IPS-11a (cell line): ENCODE measurements around the gene CRAMP1.

Experiments used
- H3K4me3 ChIP-seq: one replicate; pipeline ENCODE4 v1.5.1; 2013; ENCODE audit warnings: low read depth, low read length, control low read depth

Gene CRAMP1

GRCh38 chr16:1676661-1677060 lies 64.5 kb downstream of the CRAMP1 start:
- H3K4me3 ChIP-seq = no peak overlapping the region

GRCh38 chr16:1677339-1677738 lies 65.2 kb downstream of the CRAMP1 start:
- no peak overlapping the region for H3K4me3 ChIP-seq

GRCh38 chr16:1677942-1678499 lies 65.9 kb downstream of the CRAMP1 start, which contains the start of gene JPT2:
Gene JPT2, plus strand, starts transcription at chr16:1678279. Its CDS starts 34 bp downstream, at chr16:1678313.
- H3K4me3 ChIP-seq = peak within 1 kb of the TSS; percentile 89

- peak overlapping the region; percentile 89 for H3K4me3 ChIP-seq
These were observed 66.4 kb downstream of the CRAMP1 start for GRCh38 chr16:1678500-1679098.

DNA sequence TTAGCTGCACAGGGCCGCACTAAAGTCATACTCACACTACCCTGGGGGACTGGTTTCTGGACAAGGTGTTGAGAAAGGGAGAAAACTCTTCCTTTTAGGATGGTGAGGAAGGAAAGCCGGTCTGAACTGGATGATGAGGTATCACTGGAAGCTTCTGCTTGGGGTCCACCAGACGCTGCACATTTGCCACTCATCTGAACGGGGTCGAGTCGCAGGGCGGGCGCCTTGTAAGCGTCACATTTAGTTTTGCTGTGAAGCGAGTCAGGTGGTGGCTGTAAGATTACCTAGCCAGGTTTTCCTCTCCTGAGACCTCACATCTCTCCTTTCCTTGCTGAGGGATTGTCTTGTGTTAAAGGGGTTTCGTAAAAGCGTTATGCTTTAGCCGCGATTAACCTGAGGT lies 68.2 kb downstream of the CRAMP1 start:
- H3K4me3 ChIP-seq = no peak overlapping the region

DNA sequence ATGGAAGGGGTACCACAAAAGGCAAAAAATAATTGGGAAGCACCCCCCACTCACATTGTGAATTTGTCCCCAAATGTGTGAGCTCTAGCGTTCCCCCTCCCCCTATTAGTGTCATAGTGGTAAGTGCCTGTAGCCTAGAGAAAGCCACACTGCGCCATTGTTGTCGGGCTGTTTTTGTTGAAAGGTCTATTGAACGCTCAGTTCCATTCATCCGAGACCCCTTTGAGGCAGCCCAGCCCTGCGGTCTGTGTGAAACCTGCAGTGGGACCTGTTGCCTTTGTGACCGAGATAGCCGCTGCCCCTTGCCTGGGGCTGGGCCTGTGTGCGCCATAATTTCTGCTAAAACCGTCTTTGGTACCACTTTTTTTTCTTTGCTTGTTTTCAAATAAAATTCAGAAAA lies 68.9 kb downstream of the CRAMP1 start:
- H3K4me3 ChIP-seq = no peak overlapping the region

DNA sequence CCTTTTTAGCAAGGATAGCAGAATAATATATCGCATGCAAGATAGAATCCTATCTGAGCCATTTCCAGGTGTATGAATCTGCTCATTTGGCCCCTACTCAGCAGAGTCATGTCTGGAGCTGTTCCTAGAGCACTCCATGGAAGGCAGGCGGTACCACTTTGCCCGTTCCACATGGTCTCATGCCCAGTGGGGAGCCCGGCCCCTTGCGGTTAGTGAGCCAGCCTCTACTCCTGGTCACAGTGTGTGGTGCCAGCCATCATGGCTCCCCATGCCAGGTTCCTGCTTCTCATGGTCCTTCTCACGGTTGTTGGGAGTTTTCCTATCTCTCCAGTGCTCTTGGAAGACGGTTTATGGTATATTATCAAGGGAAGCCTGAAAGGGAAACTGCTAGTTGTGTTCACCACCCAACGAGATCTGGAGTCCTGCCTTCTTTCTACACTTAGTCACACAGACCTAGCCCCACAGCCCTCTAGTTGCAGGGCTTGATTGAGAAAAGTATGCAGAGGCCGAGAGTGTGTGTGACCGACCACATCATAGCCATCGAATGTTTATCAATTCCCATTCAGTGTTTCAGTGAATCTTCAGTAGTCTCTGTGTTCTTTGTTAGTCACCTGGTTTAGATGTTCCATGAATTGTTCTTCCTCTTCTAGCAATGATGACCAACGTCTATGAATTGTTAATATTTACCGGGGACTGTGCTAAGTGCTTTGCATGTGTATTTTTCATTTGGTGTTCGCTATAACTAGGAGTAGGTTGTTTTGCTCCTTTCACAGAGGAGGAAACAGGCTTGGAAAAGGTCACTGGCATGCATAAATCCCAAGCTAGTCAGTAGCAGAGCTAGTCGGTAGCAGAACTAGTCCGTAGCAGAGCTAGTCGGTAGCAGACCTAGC lies 75.5 kb downstream of the CRAMP1 start:
- no peak overlapping the region for H3K4me3 ChIP-seq

- no peak overlapping the region for H3K4me3 ChIP-seq
These were observed 76.8 kb downstream of the CRAMP1 start for GRCh38 chr16:1688807-1689560.

GRCh38 chr16:1689853-1690252 lies 77.7 kb downstream of the CRAMP1 start:
- no peak overlapping the region for H3K4me3 ChIP-seq

DNA sequence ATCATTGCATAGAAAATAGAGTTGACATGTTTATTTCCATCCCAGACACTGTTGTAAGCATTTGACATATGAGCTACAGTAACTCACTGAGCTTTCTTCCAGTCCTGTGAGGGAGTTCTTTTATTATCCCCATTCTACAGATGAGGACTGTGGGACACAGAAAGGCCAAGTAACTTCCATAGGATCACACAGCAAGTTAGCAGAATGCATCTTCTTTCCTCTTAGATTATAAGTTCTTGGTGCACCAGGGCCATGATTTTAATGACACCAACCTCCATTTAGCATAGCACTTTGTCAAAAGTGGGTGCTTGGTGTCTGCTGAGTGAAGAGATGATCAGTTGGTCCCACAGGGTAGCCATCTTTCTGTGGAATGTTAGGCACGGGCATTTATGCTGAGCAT lies 78.7 kb downstream of the CRAMP1 start:
- no peak overlapping the region for H3K4me3 ChIP-seq

GRCh38 chr16:1691276-1691675 lies 79.1 kb downstream of the CRAMP1 start:
- H3K4me3 ChIP-seq = no peak overlapping the region

- no peak overlapping the region for H3K4me3 ChIP-seq
These were observed 79.8 kb downstream of the CRAMP1 start for GRCh38 chr16:1691956-1692355.

GRCh38 chr16:1696863-1697262 lies 84.7 kb downstream of the CRAMP1 start:
- H3K4me3 ChIP-seq = no peak overlapping the region

DNA sequence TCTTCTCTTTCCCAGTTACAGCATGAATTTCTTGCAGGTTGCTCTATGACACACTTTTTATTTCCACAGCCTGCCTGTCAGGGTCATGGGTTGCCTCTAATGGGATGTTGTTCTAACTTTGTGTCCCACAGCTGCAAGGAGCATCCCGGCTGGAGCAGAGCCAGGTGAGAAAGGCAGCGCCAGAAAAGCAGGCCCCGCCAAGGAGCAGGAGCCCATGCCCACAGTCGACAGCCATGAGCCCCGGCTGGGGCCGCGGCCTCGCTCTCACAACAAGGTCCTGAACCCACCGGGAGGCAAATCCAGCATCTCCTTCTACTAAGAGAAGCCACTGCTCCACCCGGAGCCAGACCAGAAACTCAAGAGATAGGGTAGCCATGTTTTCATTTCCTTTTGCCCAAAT lies 86.5 kb downstream of the CRAMP1 start:
- H3K4me3 ChIP-seq = no peak overlapping the region

- H3K4me3 ChIP-seq = no peak overlapping the region
These were observed 88.1 kb downstream of the CRAMP1 start for GRCh38 chr16:1700246-1700645.

DNA sequence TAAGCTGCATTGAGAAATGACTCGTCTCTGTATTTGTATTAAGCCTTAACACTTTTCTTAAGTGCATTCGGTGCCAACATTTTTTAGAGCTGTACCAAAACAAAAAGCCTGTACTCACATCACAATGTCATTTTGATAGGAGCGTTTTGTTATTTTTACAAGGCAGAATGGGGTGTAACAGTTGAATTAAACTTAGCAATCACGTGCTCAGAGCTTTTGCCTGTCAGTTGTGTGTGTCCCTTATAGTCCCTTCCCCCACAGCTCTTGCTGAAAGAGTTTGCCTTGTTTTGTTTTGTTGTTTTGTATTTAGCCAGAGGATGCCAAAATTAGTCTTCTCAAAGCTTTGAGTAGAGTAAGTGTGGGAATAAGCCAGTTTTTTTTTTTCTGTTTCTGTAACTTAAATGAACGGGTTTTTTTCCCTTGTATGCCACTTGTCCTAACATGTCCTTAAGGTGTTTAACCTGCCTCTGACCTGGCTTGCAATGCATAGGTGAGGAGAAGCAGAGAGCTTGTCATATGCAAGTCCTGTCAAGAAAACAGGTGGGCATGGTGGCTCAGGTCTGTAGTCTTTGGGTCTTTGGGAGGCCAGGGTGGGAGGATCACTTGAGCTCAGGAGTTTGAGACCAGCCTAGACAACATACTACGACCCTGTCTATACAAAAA lies 89.2 kb downstream of the CRAMP1 start:
- H3K4me3 ChIP-seq = no peak overlapping the region

- H3K4me3 ChIP-seq = peak overlapping the region; percentile 98
These were observed 93.1 kb downstream of the CRAMP1 start for GRCh38 chr16:1705324-1705687.

DNA sequence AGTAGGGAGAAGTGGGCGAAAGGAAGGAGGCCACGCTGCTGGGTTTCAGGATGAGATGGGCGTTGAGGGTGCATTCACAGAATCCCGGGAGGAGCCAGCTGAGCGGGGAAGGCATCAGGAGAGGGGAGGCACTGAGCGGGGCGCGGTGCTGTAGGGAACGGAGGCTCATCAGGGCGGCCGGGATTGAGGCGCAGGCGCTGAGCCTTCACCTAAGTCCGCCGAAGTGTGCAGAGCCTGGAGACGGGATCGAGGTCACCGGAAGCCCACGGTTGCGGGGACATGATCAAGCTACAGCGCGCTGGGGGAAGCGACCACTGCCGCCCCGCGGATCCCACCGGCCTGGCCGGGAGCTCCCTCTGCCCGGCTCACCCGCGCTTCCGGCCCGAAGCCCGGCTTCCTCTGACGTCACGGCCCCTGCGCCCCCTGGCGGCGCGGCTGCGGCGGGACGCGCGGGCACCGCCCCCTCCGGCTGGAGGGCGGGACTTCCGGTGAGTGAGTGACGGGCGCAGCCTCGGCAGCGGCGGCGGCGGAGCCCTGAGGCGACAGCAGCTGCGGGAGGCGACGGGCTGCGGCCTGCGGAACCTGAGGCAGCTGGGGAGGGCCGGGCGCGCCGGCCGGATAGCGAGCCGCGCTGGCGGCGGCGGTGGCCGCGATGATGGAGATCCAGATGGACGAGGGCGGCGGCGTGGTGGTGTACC lies 93.7 kb downstream of the CRAMP1 start, which contains the start of gene MAPK8IP3:
MAPK8IP3 (plus strand) TSS at position 508 of the 698 bp plus-strand sequence; CDS start at position 653, 145 bp downstream.
- H3K4me3 ChIP-seq = peak within 1 kb of the TSS; percentile 98

DNA sequence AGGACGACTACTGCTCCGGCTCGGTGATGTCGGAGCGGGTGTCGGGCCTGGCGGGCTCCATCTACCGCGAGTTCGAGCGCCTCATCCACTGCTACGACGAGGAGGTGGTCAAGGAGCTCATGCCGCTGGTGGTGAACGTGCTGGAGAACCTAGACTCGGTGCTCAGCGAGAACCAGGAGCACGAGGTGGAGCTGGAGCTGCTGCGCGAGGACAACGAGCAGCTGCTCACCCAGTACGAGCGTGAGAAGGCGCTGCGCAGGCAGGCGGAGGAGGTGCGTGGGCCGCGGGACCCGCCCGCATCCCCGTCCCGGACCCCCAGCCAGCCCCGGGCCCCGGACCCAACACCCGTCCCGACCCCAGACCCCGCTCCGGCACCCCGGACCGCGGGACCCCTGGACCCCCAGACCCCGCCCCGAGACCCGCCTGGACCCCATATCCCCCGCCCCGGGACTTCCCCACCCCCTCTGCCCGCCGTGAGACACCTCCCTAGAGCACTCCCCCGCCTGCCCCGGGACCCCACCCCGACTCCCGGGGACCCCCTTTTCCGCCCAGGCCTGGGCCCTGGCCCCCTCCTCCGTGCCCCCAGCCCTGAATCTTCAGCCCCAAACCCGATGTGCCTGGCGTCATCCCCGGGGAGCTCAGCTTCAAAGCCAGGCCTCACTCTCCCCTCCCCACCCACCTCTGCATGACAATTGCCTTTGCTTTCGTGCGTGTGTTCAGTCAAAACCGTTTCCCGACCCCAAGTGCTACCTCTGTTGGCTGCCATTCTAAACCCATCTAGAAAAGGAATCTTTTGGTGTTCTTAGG lies 94.4 kb downstream of the CRAMP1 start:
- peak overlapping the region; percentile 98 for H3K4me3 ChIP-seq
